Measurements from ENCODE around the gene CAMTA1.

- no peak for TF ChIP-seq CTCF (IDR thresholded peaks at IDR 0.05)
- no peak for TF ChIP-seq POLR2A (IDR thresholded peaks at IDR 0.05)
- TF ChIP-seq POLR2AphosphoS5 (IDR thresholded peaks at IDR 0.05): no peak
- no peak for TF ChIP-seq EP300 (IDR thresholded peaks at IDR 0.05)
Measured at GRCh38 chr1:7435276-7436055, 650.2 kb downstream of the CAMTA1 start.

All from stomach (tissue), 4 donors.